Measurements from ENCODE around the gene HAGH. TPM values are rescaled to one million over a fixed set of nuclear protein-coding genes. Genes with fewer than 3 reads are reported as not detected.
A peak's percentile ranks its signal among the peaks of the same experiment; 100 is the strongest.

Gene HAGH
- total RNA-seq, 1 donor: 32.9 TPM

GRCh38 chr16:1779741-1780676 lies 46.6 kb downstream of the HAGH start:
- TF ChIP-seq CTCF (IDR thresholded peaks at IDR 0.05; ENCODE audit: extremely low read depth, low read depth, low read length): no peak
- H3K27ac ChIP-seq (ENCODE audit: low read depth, low read length): no peak overlapping the region

GRCh38 chr16:1779234-1779701 lies 47.4 kb downstream of the HAGH start:
- TF ChIP-seq CTCF (IDR thresholded peaks at IDR 0.05; ENCODE audit: extremely low read depth, low read depth, low read length): no peak
- Histone ChIP-seq H3K79me2 (ENCODE audit: insufficient read depth, low read length) (peaks cover 38% of the 10 kb centered on the region), H4K20me1 (ENCODE audit: insufficient read depth, low read length) (peaks cover 35% of the 10 kb centered on the region), H3K36me3 (ENCODE audit: insufficient read depth, low read length) (peaks cover 29% of the 10 kb centered on the region), H3K4me3 (ENCODE audit: insufficient read depth, low read length) (no peak overlapping the region), H3K4me1 (ENCODE audit: insufficient read depth, low read length) (peaks cover 24% of the 10 kb centered on the region), H3K27ac (ENCODE audit: low read depth, low read length) (no peak overlapping the region), H3K9me3 (ENCODE audit: low read depth, low read length) (no peaks in the 10 kb centered on the region), H2AFZ (ENCODE audit: low read length) (no peak overlapping the region), H3K4me2 (ENCODE audit: insufficient read depth, low read length) (no peak overlapping the region), H3K27me3 (ENCODE audit: insufficient read depth, low read length) (no peaks in the 10 kb centered on the region)
- DNase-seq (ENCODE audit: insufficient read length, low spot score, missing footprints): peak; percentile 88

More at GRCh38 chr16:1779741-1780676, 46.6 kb downstream of the HAGH start:
- DNase-seq (ENCODE audit: insufficient read length, low spot score, missing footprints): peak; percentile 85
- peaks cover 29% of the 10 kb centered on the region for H3K36me3 ChIP-seq (ENCODE audit: insufficient read depth, low read length)
- H3K27me3 ChIP-seq (ENCODE audit: insufficient read depth, low read length): no peaks in the 10 kb centered on the region
- H3K79me2 ChIP-seq (ENCODE audit: insufficient read depth, low read length): peaks cover 38% of the 10 kb centered on the region
- H4K20me1 ChIP-seq (ENCODE audit: insufficient read depth, low read length): peaks cover 32% of the 10 kb centered on the region
- H3K4me1 ChIP-seq (ENCODE audit: insufficient read depth, low read length): peaks cover 19% of the 10 kb centered on the region
- H3K4me2 ChIP-seq (ENCODE audit: insufficient read depth, low read length): no peak overlapping the region
- H3K4me3 ChIP-seq (ENCODE audit: insufficient read depth, low read length): no peak overlapping the region
- no peak overlapping the region for H2AFZ ChIP-seq (ENCODE audit: low read length)
- H3K9me3 ChIP-seq (ENCODE audit: low read depth, low read length): no peaks in the 10 kb centered on the region

GRCh38 chr16:1778200-1779179 lies 48.1 kb downstream of the HAGH start:
- no peak overlapping the region for H2AFZ ChIP-seq (ENCODE audit: low read length)
- H3K4me3 ChIP-seq (ENCODE audit: insufficient read depth, low read length): no peak overlapping the region
- H3K4me2 ChIP-seq (ENCODE audit: insufficient read depth, low read length): no peak overlapping the region
- H3K9me3 ChIP-seq (ENCODE audit: low read depth, low read length): no peaks in the 10 kb centered on the region
- H3K79me2 ChIP-seq (ENCODE audit: insufficient read depth, low read length): peaks cover 39% of the 10 kb centered on the region
- no peaks in the 10 kb centered on the region for H3K27me3 ChIP-seq (ENCODE audit: insufficient read depth, low read length)
- TF ChIP-seq CTCF (IDR thresholded peaks at IDR 0.05; ENCODE audit: extremely low read depth, low read depth, low read length): no peak
- H4K20me1 ChIP-seq (ENCODE audit: insufficient read depth, low read length): peaks cover 36% of the 10 kb centered on the region
- DNase-seq (ENCODE audit: insufficient read length, low spot score, missing footprints): peak; percentile 83
- H3K27ac ChIP-seq (ENCODE audit: low read depth, low read length): no peak overlapping the region
- H3K36me3 ChIP-seq (ENCODE audit: insufficient read depth, low read length): peaks cover 29% of the 10 kb centered on the region
- H3K4me1 ChIP-seq (ENCODE audit: insufficient read depth, low read length): peaks cover 24% of the 10 kb centered on the region

All from osteoblast (primary cell).